HG03108 (cell line): ENCODE results near the gene SIRT6.
A peak's percentile ranks its signal among the peaks of the same experiment; 100 is the strongest.
"Not testable (repeated sequence)": the region's sequence is repeated elsewhere in the genome, so short reads cannot be mapped to it uniquely, and the experiment has no call there.

ENCODE experiments used
- ATAC-seq: cut with Tn5 transposase; IDR thresholded peaks from one replicate; pipeline ENCODE4 v1.9.1; 2021; ENCODE audit warnings: moderate library complexity; ENCODE audit not compliant: unreplicated experiment

Gene SIRT6

DNA sequence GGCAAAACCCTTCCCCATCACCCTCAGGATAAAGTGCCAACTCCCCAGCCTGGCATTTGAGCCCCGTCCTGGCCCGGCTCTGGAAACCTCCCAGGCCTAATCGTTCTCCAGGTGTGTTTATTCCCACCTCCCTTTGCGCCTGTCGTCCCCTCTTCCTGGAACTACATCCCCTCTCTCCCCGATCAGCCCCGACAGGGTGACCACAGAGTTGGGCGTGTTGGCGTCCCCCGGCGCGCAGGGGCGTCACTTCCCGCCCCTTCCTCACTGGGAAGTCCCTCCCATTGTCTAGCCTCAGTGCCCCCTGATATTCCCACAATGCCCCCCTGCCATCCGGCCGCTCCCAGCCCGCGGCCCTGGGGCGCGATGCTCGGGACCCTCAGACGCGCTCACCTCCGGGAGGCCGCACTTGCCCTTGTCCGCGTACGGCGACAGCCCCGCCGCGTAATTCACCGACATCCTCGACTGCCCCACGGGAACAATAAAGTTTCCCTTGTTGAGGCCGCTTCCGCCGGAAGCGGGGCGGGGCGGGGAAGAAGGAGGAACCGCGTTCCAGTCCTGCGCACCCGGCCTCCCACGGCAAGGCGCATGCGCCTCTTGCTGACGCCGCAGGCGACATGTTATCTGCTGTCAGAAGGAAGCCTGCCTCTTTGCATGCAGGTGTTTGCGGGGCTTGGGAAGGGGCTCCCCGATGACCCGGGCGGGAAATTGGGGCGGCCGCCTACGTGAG is at the start of gene SIRT6, which contains the start of gene ANKRD24:
TSS of gene SIRT6 (minus strand) at position 480 of the 727 bp plus-strand sequence. CDS start at position 456, 24 bp downstream.
TSS of gene ANKRD24 (plus strand) at position 606 of the 727 bp plus-strand sequence. CDS start 3,737 bp downstream, outside the sequence.
- peak; percentile 64 for ATAC-seq

DNA sequence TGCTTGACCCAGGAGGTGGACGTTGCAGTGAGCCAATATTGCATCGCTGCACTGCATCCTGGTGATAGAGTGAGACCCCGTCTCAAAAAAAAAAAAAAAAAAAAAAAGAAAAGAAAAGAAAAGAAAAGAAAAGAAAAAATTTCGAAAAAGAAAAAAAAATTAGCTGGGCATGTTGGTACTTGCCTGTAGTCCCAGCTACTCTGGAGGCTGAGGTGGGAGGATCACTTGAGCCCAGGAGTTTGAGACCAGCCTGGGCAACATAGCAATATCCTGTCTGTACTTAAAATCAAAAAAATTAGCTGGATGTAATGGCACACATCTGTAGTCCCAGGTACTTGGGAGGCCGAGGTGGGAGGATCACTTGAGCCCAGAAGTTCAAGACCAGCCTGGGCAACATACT is 49.8 kb upstream of the SIRT6 start:
- not testable (repeated sequence) for ATAC-seq

DNA sequence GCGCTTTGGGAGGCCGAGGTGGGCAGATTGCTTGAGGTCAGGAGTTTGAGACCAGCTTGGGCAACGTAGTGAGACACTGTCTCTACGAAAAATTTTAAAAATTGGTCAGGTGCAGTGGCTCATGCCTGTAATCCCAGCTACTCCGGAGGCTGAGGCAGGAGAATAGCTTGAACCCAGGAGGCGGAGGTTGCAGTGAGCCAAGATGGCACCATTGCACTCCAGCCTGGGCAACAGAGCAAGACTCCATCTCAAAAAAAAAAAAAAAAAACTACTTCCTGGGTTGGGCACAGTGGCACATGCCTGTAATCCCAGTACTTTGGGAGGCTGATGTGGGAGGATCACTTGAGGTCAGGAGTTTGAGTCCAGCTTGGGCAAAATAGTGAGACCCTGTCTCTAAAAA is 49.2 kb upstream of the SIRT6 start:
- not testable (repeated sequence) for ATAC-seq

DNA sequence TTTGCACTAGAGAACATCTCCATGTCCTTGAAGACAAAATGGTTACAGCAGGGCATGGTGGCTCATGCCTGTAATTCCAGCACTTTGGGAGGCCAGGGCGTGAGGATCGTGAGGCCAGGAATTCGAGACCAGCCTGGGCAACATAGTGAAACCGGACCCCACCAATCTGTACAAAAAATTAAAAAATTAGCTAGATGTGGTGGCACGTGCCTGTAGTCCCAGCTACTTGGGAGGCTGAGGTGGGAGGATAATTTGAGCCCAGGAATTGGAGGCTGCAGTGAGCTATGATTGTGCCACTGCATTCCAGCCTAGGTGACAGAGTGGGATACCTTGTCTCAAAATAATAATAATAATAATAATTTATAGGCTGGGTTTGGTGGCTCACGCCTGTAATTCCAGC is 47.9 kb upstream of the SIRT6 start:
- not testable (repeated sequence) for ATAC-seq

DNA sequence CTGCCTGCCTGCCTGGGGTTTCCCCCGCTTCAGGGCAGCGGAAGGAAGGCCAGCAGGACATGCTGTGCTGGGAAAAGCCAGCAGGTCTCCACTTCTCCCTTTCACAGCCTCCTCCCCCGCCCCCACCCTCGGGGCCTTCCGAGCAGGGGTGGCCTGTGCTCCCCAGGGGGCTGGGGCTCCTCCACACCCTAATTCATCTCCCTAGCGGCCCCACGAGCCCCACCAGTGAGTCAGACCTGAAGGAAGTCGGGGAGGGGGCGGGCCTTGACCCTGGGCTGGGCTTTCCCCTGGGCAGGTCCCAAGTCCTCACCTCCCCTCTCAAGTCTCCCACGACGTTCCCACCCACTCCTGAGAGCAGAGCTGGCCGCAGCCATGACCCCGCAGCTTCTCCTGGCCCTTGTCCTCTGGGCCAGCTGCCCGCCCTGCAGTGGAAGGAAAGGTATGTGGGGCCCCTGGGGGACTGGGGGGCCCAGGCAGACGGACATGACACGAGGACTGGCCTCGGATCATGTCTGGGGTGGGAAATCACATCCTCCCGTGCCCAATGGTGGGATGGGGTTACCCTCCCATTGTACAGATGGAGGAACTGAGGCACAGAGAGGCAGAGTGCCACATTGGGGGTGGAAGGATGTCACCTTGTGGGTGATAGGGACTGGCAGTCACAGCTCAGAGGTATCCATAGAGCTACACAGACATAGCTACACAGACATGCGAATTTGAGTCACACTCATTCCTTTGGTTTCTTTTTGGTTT is 47.0 kb upstream of the SIRT6 start, which contains the start of gene EBI3:
TSS of gene EBI3 (plus strand) at position 345 of the 753 bp plus-strand sequence. CDS start at position 373, 28 bp downstream.
- ATAC-seq: peak; percentile 55

DNA sequence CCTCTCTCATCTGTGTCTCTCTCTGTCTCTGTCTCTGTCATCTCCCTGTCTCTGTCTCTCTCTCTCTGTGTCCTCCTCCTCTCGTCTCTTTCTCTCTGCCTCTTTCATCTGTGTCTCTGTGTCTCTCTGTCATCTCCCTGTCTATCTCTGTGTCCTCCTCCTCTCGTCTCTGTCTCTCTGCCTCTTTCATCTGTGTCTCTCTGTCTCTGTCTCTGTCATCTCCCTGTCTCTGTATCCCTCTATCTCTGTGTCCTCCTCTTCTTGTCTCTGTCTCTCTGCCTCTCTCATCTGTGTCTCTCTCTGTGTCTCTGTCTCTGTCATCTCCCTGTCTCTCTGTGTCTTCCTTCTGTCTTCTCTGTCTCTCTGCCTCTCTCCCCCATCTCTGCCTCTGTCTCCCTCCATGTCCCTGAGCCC is 46.4 kb upstream of the SIRT6 start:
- no peak for ATAC-seq

DNA sequence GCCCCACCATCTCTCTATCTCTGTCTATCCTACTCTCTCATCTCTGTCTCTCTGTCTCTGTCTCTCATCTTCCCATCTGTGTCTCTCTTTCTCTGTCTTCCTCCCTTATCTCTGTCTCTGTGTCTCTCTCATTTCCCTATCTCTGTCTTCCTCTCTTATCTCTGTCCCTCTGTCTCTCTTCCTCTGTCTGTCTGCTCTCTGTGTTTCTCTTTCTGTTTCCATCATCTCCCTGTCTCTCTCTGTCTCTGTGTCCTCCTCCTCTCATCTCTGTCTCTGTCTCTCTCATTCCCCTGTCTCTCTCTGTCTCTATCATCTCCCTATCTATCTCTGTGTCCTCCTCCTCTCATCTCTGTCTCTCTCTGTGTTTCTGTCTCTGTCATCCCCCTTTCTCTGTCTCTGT is 45.4 kb upstream of the SIRT6 start:
- ATAC-seq: no peak

DNA sequence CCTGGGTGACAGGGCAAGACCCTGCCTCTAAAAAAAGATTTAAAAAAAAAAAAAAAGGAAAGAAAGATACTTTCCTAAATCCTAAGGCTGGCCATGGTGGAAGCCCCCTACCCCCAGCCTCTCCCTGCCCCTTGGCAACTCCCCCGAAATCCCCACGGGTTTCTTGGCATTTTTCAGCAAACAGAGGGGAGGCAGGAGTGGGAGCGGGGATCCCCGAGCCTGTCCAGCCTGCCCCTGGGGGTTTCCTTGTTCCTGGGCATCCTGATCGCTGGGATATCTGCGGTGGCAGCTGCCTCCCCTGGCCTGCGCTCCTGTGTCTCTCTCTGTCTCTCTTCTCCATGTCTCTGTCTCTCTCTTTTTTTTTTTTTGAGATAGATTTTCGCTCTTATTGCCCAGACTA is 43.5 kb upstream of the SIRT6 start:
- ATAC-seq: no peak

DNA sequence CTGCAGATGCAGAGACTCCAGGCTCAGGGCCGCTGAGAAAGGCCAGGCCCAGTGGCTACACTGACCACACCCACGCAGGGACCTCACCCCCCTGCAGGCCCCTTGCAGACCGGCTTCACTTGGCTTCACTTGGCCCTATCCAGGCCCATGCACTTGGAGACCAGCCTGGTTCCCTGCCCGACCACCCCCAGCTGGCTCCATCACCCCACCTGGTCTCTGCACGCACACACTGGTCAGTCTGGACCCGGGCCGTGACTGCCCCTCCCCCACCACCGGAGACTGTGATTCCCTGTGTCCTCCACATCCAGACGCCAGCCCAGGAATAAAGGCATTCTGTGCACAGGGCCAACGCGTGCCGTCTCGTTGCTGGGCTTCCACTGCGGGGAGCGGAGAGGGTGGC is 42.1 kb upstream of the SIRT6 start:
- no peak for ATAC-seq

DNA sequence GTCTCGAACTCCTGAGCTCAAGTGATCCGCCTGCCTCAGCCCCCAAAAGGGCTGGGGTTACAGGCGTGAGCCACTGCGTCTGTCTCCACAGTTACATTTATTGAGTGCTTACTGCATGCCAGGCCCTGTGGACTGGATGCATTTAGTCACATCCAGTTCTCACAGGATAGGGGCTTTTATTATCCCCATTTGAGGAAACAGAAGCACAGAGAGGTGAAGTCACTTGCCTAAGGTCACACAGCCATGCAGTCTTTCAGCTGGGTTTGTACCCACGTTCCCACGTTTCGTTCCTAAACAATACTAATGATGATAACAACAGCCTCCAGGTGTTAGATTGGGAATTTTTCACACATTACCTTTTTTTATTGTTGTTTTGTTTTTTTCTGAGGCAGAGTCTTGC is 37.8 kb upstream of the SIRT6 start:
- no peak for ATAC-seq

DNA sequence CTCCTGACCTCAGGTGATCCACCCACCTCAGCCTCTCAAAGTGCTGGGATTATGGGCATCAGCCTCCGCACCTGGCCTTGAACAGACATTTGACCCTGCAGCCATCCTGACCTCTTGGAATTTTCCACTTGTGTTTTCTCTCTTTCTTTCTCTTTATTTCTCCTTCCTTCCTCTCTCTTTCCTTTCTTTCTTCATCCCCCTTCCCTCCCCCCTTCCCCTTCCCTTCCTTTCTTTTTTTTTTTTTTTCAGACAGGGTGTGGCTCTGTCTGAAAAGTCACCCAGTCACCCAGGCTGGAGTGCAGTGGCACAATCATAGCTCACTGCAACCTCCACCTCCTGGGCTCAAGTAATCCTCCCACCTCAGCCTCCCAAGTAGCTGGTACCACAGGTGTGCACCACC is 36.2 kb upstream of the SIRT6 start:
- ATAC-seq: not testable (repeated sequence)

DNA sequence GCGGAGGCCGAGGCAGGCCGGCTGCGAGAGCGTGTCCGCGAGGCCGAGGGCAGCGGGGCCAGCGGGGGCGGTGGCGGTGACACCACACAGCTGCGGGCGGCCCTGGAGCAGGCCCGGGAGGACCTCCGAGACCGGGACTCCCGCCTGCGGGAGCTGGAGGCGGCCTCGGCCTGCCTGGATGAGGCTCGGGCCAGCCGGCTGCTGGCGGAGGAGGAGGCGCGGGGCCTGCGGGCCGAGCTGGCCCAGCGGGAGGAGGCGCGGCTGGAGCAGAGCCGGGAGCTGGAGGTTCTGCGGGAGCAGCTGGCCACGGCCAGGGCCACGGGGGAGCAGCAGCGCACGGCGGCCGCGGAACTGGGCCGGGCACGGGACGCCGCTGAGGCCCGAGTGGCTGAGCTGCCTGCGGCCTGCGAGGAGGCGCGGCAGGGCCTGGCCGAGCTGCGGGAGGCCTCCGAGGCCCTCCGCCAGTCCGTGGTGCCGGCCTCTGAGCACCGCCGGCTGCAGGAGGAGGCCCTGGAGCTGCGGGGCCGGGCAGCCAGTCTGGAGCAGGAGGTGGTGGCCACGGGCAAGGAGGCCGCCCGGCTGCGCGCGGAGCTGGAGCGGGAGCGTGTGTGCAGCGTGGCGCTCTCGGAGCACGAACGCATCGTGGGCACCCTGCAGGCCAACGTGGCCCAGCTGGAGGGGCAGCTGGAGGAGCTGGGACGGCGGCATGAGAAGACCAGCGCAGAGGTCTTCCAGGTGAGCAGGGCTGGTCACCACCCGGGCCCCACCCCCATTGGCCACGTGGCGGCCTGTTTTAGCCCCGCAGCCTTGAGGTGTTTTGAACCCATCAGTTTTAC is 35.3 kb upstream of the SIRT6 start:
- no peak for ATAC-seq

DNA sequence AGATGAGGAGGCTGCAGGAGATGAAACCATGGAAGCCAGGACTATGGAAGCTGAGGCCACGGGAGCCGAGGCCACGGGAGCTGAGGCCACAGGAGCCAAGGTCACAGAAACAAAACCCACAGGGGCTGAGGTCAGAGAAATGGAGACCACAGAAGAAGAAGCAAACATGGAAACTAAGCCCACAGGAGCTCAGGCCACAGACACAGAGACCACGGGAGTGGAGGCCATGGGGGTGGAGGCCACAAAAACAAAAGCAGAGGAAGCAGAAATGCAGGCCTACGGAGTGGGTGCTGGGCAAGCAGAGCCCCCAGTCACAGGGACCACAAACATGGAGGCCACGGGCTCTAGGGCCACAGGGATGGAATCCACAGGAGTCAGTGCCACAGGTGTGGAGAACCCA is 34.5 kb upstream of the SIRT6 start:
- no peak for ATAC-seq

DNA sequence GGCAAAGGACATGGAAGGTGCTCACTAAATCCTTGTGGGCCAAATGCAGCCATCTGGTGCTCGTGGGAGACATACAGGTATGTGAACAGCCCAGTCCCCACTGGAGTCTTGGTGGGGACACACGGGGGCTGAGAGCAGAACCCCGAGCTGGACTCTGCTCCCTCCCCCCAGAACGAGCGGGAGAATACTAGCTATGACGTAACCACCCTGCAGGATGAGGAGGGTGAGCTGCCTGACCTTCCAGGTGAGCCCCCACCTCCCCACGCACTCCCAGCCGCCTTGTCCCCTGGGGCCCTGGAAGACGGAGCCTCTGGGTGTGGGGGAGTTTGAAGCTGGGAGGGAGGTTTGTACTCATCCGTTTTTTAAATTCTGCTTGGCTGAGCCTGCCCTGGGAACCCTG is 33.4 kb upstream of the SIRT6 start:
- no peak for ATAC-seq

DNA sequence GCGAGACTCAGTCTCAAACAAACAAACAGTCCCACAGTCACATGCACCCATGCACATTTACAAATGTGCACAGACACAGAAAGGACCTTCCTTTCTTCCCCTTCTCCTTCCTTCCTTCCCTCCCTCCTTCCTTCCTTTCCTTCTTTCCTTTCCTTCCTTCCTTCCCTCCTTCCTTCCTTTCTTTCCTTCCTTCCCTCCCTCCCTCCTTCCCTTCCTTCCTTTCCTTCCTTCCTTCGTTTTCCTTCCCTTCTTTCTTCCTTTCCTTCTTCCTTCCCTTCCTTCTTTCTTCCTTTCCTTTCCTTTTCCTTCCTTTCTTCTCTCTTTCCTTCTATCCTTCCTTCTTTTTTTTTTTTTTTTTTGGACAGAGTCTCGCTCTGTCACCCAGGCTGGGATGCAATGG is 30.8 kb upstream of the SIRT6 start:
- no peak for ATAC-seq

DNA sequence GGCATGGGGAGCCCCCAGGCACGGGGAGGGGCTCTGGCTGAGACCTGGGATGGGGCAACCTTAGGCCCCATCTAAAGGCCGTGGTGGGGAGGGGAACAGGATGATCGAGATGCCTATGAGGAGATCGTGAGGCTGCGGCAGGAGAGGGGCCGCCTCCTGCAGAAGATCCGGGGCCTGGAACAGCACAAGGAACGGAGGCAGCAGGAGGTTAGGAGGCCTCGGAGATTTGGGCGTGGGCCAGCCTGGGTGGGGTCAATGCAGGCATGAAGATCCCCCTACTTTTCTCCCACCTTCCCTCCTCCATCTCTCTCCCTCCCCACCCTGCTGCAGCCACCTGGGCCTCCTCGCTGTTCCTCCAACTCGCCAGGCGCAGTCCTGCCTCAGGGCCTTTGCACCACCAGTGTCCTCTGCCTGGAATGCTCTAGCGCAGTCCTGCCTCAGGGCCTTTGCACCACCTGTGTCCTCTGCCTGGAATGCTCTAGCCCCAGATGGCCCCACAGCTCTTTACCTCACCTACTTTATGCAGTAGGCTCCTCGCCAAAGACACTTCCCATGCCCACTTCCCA is 27.9 kb upstream of the SIRT6 start:
- ATAC-seq: no peak

DNA sequence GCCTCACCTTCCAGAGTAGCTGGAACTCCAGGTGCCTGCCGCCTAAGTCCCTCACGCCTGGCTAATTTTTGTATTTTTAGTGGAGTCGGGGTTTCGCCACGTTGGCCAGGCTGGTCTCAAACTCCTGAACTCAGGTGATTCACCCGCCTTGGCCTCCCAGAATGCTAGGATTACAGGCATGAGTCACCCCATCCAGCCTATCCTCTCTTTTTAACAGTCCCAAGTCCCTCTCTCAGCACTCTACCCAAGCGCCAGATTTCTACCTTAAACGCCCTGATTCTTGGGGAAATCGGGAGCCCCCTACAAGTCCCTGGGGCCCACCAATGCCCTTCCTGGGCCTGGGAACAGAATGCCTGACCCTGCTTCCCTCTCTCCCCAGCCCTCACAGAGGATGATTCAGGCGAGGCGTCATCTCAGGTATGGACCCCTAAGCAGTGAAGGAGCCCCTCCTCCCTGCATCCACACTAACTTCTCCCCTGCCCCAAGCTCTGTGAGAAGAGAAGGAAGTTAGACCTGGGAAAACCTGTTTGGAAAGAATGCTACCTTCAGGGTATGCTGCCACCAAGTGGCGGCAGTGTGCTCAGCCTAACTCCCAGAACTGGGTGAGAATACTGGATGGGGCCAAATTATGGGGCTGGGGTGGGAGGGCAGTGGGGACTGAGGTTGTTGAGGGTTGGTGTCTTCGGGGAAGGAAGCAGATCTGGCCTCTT is 26.2 kb upstream of the SIRT6 start:
- no peak for ATAC-seq

DNA sequence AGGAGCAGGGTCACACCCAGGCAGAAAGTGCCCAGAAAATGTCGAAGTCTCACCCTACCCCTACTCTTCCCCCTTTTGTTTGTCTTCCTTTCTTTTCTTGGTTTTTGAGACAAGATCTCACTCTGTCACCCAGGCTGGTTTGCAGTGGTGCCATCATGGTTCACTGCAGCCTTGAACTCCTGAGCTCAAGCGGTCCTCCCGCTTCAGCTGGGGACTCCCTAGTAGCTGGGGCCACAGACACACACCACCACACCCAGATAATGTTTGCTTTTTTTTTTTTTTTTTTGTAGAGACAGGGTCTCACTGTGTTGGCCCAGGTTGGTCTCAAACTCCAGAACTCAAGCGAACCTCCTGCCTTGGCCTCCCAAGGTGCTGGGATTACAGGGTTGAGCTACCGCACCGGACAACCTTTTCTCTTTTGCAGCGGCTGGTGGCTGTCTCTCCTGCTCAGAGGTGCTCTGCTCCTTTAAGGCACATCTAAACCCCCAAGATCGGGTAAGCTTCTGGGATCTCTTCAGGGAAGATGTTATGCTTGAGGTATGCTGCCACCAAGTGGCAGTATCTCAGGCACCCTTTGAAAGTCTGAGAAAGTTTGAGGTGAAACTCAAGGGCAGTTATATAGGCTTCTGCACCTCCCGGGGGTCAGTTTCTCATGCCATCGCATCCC is 24.6 kb upstream of the SIRT6 start:
- no peak for ATAC-seq

DNA sequence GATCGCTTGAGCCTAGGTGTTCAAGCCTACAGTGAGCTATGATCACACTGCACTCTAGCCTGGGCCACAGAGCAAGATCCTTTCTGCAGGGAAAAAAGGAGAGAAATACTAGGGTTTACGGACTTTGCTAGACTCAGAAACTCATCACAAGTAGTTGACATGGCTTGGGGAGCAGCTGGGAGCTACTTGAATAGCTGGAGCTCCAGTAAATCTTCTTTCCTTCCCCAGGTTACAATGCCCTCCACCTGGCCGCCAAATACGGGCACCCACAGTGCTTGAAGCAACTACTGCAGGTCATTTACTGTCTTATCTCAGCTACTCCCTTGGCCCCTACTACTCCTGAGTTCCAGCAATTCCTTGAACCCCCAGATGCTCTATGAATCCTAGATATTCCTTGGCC is 19.4 kb upstream of the SIRT6 start:
- no peak for ATAC-seq
